DND-41 (cell line): ENCODE measurements around the gene MUC6.

ENCODE experiments used
- EZH2 ChIP-seq: IDR thresholded peaks from 3 replicates; pipeline ENCODE4 v1.6.1; 2012; ENCODE audit warnings: borderline replicate concordance, low read depth, mild to moderate bottlenecking, moderate library complexity, low read length, inconsistent platforms; ENCODE audit not compliant: severe bottlenecking
- TF ChIP-seq, protein P1 (sequence below): IDR thresholded peaks from 2 replicates; pipeline ENCODE4 v1.5.1; 2012; ENCODE audit warnings: borderline replicate concordance, low read length, moderate library complexity, mild to moderate bottlenecking; ENCODE audit not compliant: poor library complexity, severe bottlenecking; ENCODE audit errors: extremely low read depth

DNA sequence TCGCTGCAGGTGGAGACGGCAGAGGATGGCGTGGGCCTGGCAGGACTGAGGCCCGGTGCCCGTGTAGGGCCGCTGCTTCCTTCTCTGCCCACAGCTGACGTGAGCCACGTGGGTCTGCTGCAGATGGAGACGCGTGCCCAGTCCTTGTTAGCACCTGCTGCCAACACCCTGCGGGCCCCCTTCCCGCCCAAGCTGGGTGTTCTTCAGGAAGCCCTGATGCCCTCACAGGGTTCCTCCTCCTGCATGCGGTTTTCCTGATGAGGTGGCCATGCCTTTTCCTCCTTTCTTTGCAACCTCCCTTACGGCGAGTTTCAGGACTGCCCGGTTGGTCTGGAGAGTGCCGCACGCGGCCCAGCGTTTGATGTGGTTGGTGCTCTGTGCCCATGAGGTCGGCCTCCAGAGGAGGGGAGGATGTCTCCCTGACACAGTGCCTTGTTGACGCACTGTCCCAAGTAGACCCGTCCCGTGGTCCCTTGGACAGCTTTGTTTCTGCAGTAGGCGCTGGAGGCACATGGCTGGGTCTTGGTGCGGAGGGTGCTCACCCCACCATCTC is 66.1 kb downstream of the MUC6 start:
- TF ChIP-seq, protein P1, sequence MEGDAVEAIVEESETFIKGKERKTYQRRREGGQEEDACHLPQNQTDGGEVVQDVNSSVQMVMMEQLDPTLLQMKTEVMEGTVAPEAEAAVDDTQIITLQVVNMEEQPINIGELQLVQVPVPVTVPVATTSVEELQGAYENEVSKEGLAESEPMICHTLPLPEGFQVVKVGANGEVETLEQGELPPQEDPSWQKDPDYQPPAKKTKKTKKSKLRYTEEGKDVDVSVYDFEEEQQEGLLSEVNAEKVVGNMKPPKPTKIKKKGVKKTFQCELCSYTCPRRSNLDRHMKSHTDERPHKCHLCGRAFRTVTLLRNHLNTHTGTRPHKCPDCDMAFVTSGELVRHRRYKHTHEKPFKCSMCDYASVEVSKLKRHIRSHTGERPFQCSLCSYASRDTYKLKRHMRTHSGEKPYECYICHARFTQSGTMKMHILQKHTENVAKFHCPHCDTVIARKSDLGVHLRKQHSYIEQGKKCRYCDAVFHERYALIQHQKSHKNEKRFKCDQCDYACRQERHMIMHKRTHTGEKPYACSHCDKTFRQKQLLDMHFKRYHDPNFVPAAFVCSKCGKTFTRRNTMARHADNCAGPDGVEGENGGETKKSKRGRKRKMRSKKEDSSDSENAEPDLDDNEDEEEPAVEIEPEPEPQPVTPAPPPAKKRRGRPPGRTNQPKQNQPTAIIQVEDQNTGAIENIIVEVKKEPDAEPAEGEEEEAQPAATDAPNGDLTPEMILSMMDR, result no peak
- no peak for TF ChIP-seq EZH2
